ENCODE measurements around the gene NEK3.

DNA sequence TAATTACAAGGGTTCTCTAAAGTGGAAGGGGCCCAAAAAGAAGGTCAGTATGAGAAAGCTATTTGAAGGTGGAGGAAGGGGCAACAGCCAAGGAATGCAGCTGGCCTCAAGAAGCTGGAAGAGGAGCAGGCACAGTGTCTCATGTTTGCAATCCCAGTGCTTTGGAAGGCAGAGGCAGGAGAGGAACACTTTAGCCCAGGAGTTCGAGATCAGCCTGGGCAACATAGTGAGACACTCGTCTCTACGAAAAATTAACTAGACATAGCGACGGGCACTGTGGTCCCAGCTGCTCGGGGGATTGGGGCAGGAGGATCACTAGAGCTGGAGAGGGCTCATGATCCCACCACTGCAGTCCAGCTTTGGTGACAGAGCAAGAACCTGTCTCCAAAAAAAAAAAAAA is 656 bp upstream of the NEK3 start:
- no peak for TF ChIP-seq EZH2 (IDR thresholded peaks at IDR 0.05; ENCODE audit: low read depth)
- TF ChIP-seq, protein P1, sequence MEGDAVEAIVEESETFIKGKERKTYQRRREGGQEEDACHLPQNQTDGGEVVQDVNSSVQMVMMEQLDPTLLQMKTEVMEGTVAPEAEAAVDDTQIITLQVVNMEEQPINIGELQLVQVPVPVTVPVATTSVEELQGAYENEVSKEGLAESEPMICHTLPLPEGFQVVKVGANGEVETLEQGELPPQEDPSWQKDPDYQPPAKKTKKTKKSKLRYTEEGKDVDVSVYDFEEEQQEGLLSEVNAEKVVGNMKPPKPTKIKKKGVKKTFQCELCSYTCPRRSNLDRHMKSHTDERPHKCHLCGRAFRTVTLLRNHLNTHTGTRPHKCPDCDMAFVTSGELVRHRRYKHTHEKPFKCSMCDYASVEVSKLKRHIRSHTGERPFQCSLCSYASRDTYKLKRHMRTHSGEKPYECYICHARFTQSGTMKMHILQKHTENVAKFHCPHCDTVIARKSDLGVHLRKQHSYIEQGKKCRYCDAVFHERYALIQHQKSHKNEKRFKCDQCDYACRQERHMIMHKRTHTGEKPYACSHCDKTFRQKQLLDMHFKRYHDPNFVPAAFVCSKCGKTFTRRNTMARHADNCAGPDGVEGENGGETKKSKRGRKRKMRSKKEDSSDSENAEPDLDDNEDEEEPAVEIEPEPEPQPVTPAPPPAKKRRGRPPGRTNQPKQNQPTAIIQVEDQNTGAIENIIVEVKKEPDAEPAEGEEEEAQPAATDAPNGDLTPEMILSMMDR (conservative IDR thresholded peaks at IDR 0.05): no peak
